HG03432 (cell line): Measurements from ENCODE around the gene CHID1.
A peak's percentile ranks its signal among the peaks of the same experiment; 100 is the strongest.

ENCODE experiments used
- ATAC-seq: cut with Tn5 transposase; IDR thresholded peaks from one replicate; pipeline ENCODE4 v1.9.1; 2021; ENCODE audit warnings: mild to moderate bottlenecking, moderate library complexity; ENCODE audit not compliant: unreplicated experiment

Gene CHID1

GRCh38 chr11:910044-910588, 494 bp downstream of the CHID1 start:
- peak; percentile 3 for ATAC-seq

- no peak for ATAC-seq
Observed at GRCh38 chr11:909406-909805, 1.2 kb downstream of the CHID1 start.

- no peak for ATAC-seq
Observed at GRCh38 chr11:908273-908672, 2.3 kb downstream of the CHID1 start.

GRCh38 chr11:907668-908067, 2.9 kb downstream of the CHID1 start:
- no peak for ATAC-seq

- no peak for ATAC-seq
Observed at GRCh38 chr11:905952-906351, 4.7 kb downstream of the CHID1 start.

GRCh38 chr11:904380-904779, 6.2 kb downstream of the CHID1 start:
- ATAC-seq, result no peak

- no peak for ATAC-seq
Observed at GRCh38 chr11:901452-902061, 9.1 kb downstream of the CHID1 start.

GRCh38 chr11:900545-900944, 10.1 kb downstream of the CHID1 start:
- ATAC-seq, result no peak

- no peak for ATAC-seq
Observed at GRCh38 chr11:899724-900123, 10.9 kb downstream of the CHID1 start.

GRCh38 chr11:898540-899190, 11.9 kb downstream of the CHID1 start:
- no peak for ATAC-seq

- no peak for ATAC-seq
Observed at GRCh38 chr11:898143-898511, 12.5 kb downstream of the CHID1 start.

GRCh38 chr11:897253-898142, 13.1 kb downstream of the CHID1 start:
- ATAC-seq, result no peak

GRCh38 chr11:895331-896110, 15.1 kb downstream of the CHID1 start:
- ATAC-seq, result no peak

GRCh38 chr11:894575-895201, 15.9 kb downstream of the CHID1 start:
- no peak for ATAC-seq

- ATAC-seq, result no peak
Observed at GRCh38 chr11:893008-893654, 17.5 kb downstream of the CHID1 start.

- no peak for ATAC-seq
Observed at GRCh38 chr11:890794-891540, 19.6 kb downstream of the CHID1 start.

GRCh38 chr11:889687-890475, 20.7 kb downstream of the CHID1 start:
- ATAC-seq, result no peak

GRCh38 chr11:889257-889656, 21.4 kb downstream of the CHID1 start:
- no peak for ATAC-seq
